ENCODE measurements around the gene ADAMTS16.

The ADAMTS16 gene

DNA sequence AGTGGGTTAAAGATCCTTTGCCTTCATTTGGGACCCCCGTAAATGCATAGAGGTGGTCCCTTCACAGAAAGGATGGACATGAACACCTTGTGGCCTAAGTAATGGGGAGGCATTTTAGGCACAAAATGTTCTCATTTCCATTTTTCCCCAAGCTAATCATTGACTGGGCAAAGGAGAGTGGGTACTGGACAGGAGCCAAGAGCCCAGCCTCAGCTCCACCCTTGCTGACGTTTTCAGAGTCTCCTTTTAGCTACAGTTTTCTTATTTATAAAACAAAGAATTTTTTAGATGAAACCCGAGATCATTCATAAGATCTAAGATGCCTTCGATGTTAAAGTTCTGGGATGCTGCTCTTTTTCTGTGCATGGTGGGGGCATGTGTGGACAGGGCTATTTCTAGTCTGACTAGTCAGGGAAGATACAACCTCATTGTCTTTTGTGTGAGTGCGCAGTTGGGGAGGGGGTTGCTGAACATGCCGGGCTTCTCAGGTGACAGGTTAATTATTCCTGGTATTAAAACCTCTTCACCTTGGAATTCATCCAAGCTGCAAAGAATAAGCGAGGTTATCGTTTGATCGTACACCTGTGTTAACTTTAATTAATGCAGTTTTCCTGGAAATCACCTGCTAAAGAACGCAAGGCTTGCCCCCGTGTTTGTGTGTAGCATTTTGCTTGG, 48.4 kb downstream of the ADAMTS16 start:
- DNase-seq (ENCODE audit: low read depth): no peak

DNA sequence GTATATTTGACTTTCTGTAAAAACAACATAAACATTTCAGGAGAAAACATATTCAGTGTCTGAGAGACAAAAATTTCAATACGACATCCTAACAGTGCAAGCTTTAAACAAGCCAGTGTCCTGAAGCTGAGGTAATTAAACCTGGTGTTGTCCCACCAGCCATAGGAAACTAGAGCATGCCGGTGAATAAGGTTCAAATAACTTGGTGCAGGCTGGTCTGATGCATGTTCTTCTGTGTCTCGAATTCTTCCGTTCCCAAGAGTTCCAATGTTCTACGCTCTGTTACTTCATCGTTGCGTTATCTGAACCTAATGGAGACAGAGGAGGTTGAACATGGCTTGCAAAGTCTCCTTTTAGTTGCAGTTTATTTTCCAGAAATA, 48.9 kb downstream of the ADAMTS16 start:
- DNase-seq (ENCODE audit: low read depth): no peak

DNA sequence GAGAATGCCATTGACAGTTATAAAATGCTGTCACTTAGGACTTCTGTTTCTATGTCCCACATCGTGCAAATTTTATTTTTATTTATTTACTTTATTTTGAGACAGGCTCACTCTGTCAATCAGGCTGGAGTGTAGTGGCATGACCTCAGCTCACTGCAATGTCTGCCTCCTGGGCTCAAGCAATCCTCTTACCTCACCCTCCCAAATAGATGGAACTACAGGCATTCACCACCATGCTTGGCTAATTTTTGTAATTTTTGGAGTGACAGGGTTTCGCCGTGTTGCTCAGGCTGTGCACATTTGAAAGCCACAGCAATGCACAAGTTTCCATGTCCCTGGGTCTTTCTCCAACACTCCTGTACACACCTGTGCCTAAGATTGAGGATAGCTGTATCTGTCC, 51.8 kb downstream of the ADAMTS16 start:
- DNase-seq (ENCODE audit: low read depth): no peak

DNA sequence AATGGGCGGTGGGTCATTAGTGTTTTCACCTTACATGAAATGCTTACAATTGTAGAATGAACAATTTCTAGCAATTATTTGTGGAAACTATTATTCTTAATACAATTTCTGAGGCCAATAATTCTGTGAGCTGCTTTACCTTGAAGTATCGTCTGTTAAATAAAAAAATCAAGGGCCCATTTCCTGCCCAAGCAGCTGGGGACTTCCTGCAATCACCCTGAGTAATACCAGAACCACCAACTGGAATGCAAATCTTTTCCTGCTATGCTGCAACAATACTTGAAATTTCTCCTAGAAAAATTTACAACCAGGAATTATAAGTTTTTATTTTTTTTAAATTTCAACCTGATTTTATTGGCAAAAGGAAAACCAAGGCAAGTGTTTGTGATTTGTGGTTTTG, 52.6 kb downstream of the ADAMTS16 start:
- DNase-seq (ENCODE audit: low read depth): peak; percentile 10

DNA sequence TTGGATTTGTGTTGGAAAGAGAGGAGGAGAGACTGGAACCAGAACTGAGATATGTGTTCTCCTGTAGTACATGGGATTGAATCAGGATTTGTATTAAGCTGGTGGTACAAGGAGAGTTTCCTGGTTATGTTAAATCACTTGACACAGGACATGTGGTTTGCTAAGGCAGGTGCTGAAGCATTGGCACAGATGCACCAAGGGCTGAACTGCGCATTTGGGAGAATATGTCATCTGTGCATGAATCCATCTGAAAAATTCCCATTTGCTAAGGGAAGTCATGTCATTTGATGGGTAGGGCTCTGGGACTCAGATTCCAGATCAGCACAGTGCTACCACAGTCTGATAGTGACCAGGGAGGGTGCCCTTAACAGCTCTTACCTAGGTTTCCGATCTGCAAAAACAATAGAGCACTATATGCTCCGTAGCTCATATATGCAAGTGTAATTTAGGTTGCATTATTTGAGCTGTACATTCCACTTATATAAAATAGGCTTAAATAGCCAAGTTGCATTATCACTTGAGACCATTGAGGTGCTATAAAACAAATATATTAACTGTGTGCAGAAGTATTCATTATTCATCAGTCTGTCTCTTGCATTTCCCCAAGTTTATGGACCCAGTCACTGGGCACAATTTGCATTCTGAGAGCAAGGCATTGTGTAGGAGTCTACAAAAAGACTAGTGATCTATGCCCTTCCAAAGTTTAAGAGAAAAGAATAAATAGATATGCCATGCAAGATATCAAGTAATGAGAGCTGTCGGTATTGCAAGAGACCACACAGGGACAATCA, 55.2 kb downstream of the ADAMTS16 start:
- no peak for DNase-seq (ENCODE audit: low read depth)

DNA sequence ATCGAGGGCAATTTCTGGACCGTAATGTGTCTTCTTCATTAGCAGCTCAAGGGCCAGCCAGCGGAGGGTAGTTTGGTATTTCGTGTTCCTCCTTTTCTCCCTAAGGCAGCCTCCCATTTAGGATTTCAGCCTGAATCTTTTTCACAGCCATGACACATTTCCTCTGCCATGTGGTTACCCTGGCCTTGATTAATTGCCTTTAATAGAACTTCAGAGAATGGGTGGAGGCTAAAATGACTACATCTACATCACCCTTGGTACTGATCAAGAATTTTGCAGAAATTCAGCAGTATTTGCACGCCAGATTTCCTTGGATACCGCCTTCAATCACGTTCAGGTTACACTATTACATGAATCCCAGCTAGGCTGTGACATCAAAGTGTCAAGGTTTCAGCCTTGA, 58.0 kb downstream of the ADAMTS16 start:
- peak; percentile 11 for DNase-seq (ENCODE audit: low read depth)

DNA sequence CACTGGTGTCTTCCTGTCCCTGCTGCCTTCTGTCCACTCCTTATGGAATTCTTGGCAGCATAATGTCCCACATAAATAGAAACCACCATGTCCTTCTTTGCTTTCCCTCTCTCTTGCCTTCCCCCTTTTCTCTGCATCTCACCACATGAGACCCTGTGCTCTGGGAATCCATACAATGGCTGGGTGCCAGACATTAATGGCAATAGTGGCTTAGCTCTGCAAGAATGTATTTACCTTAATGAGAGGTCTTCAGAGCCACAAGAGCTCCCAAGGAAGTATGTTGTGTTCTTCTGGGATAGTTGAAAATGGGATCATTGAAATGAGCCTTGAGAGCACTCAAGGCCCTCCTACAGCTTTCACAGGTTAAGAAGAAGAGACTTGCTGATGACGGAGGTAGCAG, 58.7 kb downstream of the ADAMTS16 start:
- no peak for DNase-seq (ENCODE audit: low read depth)

DNA sequence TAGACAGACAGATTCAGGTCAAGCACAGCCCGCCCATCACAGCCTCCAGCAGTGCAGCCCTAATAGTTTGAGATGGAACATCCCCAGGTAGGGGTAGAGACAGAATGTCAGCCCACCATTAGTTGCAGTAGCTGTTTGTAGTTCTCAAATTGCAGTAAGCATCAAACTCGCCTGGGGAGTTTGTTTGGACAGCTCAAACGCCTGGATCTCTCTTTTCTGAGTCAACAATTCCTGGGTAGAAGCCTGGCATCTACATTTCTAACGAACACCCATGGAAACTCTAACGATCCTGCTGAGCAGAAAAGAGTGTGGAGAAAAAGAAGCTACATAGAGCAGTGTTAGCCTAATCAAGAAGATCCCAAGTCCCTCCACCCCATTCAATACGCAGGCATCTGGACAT, 59.4 kb downstream of the ADAMTS16 start:
- DNase-seq (ENCODE audit: low read depth): no peak

DNA sequence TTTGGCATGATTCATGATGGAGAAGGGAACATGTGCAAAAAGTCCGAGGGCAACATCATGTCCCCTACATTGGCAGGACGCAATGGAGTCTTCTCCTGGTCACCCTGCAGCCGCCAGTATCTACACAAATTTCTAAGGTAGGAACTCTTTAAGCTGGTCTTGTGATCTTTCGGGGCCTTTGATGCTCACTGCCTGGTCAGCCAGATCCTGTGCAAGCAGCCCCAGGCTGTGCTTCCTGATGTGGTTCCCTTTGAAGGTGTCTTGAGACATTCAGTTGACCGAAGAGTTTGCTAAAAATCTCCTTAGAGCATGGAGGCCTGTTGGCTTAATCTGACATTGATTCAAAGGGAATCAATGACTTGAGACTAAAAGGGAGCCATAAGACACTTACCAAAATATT, 60.0 kb downstream of the ADAMTS16 start:
- no peak for DNase-seq (ENCODE audit: low read depth)

DNA sequence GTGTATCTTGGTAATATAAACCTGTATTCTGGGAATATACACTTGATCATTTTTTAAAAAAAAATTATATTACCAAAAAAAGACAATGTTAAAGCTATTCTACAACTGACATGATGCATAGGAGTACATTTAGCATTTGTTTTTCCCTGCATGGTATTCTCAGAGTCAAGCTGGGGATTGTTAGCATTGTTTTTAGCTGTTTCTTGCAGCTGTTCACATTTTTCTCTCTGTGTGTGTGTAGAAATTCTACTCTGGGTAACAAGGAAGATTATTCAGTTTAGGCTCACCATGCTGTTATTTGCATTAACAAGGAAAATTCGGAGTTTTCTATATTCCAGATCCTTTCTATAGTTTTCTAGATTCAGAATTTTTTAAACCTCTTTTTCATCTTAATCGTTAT, 62.2 kb downstream of the ADAMTS16 start:
- no peak for DNase-seq (ENCODE audit: low read depth)

DNA sequence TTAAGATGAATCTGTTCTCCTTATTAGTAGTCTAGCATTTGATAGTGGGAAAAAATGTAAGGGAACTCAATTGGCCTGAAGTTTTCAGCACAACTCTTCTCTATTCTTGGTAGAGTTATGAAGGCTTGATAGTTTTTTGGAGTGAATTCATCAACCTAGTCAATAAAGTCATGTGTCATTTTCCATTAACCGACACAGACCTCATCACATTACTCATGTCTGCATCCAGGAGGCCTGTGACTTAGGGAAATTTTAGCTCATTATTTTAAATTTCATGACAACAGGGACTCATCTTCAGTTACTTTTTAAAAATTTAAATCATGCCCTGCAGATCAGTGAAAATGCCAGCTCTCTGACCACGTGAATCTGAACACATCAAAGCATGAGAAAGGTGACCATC, 63.3 kb downstream of the ADAMTS16 start:
- DNase-seq (ENCODE audit: low read depth): no peak

DNA sequence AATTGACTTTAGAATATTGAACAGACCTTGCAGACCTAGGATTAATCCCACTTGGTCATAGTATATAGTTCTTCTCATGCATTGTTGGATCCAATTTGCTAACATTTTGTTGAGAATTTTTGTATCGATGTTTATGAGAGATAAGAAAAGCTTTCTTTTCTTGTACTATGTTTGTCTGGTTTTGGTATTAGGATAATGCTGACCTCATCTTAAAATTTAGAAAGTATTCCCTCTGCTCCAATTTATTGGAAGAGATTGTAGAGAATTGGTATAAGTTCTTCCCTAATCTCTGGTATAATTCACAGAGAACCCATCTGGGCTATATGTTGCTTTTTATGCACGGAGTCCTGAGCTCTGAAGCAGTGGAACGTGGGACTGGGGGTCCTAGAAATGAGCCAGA, 67.7 kb downstream of the ADAMTS16 start:
- DNase-seq (ENCODE audit: low read depth): no peak

DNA sequence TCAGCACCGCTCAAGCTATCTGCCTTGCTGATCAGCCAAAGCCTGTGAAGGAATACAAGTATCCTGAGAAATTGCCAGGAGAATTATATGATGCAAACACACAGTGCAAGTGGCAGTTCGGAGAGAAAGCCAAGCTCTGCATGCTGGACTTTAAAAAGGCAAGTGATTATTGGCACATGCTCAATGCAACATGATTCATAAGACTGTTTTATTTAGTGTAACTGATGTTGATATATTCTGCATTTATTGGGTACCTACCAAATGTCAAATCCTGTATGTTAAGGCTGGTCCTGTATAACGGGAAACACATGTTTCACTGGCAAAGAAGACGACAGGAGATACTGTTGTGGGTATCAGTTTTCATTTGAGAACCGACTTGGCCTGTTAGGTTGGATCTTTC, 69.0 kb downstream of the ADAMTS16 start:
- DNase-seq (ENCODE audit: low read depth): no peak

DNA sequence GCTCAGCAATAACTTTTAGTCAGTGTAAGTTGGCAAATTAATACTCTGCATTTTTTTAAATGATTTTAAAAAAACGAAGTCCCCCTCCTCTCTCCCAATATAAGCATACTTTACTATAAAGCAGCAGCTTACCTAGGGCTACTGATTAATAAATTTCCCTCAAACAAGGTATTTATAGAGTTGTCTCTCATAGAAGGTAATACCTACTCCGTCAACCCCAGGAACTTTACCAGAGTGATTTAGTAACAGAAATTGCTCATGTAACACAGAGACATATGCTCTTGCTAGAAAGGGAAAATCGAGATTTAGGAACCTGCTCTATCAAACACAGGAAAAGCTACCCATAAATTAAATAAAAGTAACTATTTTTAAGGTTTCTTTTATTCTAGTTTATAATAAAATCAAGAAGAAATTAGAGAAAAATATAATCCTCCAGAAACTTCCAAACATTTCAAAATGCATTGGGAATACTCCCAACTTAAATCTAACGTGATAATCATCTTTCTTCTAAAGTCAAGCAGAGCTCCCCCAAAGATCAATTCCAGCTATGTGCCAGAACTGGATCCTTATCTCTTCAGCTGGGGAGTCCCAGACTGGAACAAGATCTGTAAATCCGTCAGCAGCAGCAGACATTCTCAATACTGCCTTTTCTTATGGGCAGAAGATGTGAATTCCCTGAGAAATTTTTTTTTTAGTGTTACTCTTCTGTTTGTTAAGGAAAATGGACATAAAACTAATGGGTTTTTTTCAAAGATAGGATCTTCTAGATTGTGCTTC, 69.6 kb downstream of the ADAMTS16 start:
- DNase-seq (ENCODE audit: low read depth): no peak

DNA sequence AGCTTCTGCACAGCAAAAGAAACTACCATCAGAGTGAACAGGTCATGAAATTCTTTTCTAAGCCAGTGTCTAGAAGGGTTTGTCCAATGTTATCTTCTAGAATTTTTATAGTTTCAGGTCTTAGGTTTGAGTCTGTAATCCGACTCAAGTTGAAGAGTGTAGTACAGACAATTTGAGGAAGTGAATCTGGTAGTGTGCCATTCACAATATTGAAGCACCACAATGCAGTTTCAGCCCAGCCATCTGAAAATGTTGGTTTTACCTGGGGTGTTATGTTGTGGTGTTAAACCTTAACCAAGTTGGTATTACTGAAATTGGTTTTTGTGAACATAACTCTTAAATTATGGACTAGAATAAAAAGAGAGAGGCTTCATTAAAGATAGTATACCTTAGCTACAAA, 77.2 kb downstream of the ADAMTS16 start:
- no peak for DNase-seq (ENCODE audit: low read depth)

DNA sequence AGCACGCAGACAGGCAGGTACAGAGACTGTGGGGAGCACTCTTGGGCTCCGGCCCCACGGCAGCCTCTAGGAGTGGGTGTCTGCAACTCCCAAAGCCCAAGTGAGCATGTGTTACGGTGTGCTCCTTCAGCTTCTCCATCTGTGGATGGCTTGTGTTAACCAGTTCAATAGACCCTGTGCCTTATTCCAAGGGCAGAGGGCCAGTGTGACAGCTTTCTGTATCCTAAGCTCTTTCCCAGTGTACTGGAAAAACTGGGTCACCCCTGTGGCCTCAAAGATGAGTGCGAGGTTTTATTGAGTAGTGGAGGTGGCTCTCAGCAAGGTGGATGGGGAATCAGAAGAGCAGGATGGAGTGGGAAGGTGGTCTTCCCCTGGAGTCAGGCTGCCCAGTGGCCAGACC, 78.3 kb downstream of the ADAMTS16 start:
- no peak for DNase-seq (ENCODE audit: low read depth)

DNA sequence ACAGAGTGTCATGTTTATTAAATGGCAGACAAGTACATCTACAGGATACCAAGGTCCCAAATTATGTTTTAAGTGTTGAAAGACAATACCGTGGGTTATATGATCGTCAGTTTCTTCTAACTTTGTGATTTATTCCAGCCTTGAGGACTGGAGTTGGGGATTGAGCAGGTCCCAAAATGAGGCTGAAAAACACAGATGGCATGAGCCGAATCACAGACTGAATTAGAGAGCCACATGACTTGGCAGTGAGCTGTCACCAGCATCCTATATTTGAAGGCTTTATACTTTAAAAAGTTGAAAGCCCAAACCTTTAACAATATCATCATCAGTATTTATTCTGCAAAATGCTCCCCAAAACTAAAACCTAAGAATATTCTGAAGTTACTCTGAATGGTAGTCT, 79.4 kb downstream of the ADAMTS16 start:
- no peak for DNase-seq (ENCODE audit: low read depth)

DNA sequence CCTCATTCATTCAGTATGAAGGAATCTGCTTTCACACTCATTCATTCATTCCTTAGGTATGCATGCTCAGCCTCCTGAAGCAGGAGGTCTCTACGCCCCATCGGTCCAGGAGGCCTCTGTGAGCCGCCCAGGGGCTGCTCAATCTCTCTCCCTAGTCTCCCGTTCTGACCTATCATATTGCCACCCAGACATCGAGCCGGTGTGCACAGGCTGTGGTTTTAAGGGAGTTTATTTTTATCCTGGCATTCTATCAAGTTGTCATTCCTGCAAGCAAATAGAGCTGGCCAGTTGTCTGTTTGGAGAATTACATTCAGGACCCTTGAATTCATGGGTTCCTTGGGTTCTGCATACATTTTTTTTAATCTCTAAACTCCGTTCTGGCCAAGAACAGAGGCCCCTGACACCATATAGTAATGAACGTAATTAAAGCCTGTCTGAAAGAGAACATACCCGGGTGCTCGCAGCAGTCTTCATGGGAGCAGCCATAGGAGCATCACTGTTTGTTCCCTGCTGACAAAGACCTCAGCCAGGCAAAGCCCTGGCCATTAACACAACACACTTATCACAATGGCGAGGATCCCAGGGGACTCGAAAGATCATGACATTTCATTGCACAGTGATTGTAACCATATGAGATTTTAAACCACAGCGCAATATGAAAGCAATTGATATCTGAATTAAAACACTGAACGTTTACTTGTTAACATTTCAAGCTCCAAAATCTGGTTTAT, 80.9 kb downstream of the ADAMTS16 start:
- no peak for DNase-seq (ENCODE audit: low read depth)

DNA sequence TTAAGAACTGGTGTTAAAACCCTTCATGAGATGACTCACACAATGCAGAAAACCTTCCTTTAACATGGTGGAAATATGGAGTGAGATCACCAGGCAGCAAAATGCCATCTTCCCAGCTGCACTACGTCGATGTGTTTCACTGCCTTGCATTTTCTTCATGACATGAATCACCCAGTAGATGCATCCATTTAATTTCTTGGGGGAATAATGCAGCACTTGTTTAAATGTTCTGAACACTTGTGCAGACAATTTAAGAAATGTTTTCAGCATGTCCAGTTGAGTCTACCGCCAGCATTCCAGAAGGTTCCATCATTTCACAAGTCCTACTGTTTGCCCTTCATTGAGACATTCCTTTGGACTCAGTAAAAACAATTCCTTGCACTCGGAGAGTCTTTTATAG, 81.6 kb downstream of the ADAMTS16 start:
- peak; percentile 24 for DNase-seq (ENCODE audit: low read depth)

DNA sequence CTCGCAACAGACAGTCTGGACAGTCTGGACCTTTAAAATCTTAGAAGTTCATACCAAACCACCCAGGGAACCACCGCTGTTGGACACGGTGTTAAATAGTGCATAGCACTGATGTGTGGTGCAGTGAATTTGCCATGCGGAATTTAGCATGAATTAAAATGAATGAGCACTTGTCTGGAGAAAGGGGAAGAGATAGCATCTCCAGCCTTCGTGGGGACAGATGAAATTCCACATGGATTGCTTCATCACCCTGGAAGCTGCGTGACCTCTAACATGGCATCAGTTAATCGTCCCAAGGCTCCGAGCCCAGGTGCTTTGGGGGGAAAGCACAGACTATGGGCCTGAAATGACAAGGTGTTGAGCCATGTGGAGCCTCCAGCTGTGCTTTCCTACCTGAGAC, 91.4 kb downstream of the ADAMTS16 start:
- DNase-seq (ENCODE audit: low read depth): no peak

DNA sequence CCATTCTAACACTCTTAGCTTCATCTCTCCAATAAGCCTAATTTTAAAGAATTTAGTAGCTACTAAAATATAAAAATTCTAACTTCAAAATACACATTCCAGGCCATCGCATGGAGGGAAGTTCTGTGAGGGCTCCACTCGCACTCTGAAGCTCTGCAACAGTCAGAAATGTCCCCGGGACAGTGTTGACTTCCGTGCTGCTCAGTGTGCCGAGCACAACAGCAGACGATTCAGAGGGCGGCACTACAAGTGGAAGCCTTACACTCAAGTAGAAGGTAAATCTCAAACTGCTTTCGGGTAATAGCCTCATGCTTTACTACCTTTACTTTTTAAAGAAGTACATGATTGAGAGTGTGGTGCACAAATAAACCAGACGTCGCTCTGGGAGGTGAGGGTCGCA, 94.8 kb downstream of the ADAMTS16 start:
- DNase-seq (ENCODE audit: low read depth): no peak

DNA sequence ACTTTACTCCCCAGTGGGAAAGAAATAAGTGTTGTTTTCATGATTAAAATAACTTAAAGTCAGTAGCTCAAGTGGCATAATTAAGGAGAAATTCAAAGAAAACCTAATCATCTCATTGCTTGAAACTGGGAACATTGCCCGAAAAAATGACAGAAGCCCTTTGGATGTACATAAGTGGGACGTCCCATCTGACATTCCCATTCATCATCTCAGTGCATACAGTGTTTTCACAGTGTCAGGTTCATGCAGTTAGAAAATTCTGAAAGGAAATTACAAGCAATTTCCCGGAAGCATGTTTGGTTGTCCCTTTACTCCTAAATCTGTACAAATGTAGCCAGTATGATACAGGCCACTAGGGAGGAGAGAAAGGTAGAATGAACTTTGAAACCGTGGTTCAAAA, 95.6 kb downstream of the ADAMTS16 start:
- DNase-seq (ENCODE audit: low read depth): no peak

DNA sequence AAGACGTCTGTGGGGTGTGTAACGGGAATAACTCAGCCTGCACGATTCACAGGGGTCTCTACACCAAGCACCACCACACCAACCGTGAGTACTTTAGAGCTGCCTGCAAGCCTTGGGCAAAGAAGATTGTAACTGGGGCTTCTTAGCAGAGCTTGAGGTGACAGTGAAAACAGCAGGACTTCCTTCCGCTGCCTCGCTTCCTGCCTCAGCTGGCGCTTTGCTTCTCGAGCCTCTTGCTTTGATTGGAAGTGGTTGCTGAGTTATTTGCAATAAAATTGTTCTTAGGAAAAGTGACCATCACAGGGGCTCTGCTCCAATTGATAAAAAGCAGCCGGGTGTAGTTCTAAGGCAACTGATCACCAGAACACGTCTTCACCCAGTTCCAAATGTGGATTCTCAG, 99.1 kb downstream of the ADAMTS16 start:
- no peak for DNase-seq (ENCODE audit: low read depth)
